8988T (cell line): Measurements from ENCODE around the gene CIZ1.

ENCODE experiments used
- DNase-seq: peaks from one replicate; pipeline ENCODE4 v3.0.0; 2011

Gene CIZ1

GRCh38 chr9:128211981-128212281 lies 20.6 kb upstream of the CIZ1 start:
- DNase-seq: no peak

- DNase-seq: no peak
Measured at GRCh38 chr9:128211186-128211980, 20.0 kb upstream of the CIZ1 start.

GRCh38 chr9:128208946-128209669 lies 17.7 kb upstream of the CIZ1 start:
- no peak for DNase-seq

GRCh38 chr9:128208386-128208785 lies 17.0 kb upstream of the CIZ1 start:
- DNase-seq: no peak

DNA sequence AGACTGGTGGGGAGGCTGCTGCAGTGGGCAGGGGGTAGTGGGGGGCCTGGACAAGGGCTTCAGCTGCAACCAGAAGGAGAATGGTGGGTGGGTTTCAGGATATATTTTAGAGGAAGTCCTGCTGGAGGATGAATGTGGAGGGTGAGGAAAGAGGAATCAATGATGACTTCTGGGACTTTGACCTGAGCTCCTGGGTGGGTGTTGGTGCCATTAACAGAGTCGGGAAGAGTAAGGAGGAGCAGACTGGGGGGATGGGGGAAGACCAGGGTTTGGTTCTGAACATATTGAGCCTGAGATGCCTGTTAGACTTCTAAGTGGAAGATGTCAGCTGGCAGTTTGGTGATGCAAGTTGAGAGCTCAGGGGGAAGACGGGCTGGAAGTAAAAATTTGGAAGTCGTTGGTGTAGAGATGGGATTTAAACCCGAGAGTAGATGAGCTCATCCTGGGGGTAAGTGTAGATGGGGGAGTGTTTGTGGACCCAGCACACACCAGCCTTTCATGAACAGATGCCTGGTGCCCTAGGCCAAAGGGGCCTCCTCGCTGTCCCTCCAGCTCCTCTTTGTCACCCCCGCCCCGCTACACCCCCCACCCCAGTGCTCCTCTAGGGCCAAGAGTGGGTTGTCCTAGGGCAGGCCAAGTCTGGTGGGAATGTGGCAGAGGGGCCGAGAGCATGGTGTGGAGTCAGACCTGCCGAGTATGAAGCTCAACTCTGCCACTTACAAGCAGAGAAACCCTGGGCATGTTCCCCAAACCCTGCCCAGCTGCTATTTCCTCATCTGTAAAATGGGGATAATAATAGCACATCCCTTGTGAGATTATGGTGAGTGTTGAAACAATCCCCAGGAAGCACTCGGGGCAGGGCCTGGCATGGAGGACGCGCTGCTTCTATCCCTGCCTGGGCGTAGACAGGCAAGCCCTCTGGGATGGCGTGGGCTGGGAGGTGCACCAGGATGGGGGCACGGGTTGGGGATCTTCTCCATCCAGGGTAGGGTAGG lies 15.8 kb upstream of the CIZ1 start:
- DNase-seq: no peak

DNA sequence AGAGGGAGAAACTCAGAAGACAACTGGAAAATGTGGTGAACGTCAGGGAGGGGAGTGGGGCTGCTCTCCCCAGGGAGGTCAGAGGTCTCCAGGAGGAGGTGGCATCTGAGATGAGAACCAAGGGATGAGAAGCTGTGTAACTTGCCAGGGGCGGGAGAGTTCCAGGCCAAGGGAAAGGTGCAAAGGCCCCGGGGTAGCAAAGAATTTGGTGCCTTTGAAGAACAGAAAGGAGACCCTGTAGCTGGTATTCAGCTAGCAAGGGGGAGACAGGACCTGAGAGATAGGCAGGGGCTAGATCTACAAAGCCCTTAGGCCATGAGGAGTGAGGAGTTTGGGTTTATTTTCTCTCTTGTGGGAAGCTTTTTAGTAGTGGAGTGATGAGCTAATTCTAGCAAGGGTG lies 15.1 kb upstream of the CIZ1 start:
- no peak for DNase-seq

- DNase-seq: no peak
Measured at GRCh38 chr9:128205296-128205944, 14.0 kb upstream of the CIZ1 start.

DNA sequence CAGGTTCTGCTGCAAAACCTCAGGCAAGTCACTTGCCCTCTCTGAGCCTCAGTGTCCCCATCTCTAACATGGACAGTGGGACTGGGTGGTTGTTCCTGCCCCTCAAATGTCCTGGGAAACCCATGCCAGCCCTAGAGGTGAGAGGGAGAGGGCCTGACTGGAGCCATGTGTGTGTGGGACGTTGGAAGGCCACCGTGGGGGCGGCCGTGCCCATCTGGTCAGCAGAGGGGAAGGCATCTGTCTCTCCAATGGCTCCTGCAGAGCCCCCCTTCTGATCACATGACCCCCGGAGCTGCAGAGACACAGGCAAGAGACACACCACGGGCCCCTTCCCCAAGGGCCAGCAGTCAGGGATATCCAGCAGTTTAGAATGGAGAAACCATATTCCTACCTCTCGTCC lies 13.5 kb upstream of the CIZ1 start:
- no peak for DNase-seq

- DNase-seq: peak; percentile 69
Measured at GRCh38 chr9:128203707-128204551, 12.6 kb upstream of the CIZ1 start.

DNA sequence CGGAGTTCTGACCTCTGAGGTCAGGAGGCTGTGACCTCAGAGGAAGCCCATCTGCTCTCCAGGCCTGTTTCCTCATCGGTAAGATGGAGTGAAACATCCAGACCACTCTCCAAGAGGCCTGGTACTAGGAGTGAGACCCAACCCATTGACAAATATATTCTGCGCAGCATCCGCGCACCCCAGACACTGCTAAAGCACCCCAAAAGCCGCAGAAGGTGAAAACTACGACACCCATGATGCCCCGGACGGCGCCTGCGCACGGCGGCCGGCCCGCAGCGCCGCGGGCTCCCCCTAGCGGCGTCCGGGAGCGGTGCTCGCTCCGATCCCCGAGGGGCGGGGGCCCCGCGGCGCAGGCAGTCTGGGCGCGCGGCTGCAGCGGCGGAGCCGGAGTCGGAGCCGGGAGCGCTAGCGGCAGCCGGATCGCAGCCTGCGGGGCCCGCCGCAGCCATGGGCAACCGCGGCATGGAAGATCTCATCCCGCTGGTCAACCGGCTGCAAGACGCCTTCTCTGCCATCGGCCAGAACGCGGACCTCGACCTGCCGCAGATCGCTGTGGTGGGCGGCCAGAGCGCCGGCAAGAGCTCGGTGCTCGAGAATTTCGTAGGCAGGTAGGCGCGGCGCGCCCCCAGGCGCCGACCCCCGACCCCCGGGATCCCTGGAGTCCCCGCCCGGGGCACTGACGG lies 11.8 kb upstream of the CIZ1 start, which contains the start of gene DNM1:
TSS of gene DNM1 (plus strand) at position 356 of the 683 bp plus-strand sequence. CDS start at position 448, 92 bp downstream.
- peak; percentile 97 for DNase-seq

- DNase-seq: no peak
Measured at GRCh38 chr9:128202648-128203023, 11.3 kb upstream of the CIZ1 start.

DNA sequence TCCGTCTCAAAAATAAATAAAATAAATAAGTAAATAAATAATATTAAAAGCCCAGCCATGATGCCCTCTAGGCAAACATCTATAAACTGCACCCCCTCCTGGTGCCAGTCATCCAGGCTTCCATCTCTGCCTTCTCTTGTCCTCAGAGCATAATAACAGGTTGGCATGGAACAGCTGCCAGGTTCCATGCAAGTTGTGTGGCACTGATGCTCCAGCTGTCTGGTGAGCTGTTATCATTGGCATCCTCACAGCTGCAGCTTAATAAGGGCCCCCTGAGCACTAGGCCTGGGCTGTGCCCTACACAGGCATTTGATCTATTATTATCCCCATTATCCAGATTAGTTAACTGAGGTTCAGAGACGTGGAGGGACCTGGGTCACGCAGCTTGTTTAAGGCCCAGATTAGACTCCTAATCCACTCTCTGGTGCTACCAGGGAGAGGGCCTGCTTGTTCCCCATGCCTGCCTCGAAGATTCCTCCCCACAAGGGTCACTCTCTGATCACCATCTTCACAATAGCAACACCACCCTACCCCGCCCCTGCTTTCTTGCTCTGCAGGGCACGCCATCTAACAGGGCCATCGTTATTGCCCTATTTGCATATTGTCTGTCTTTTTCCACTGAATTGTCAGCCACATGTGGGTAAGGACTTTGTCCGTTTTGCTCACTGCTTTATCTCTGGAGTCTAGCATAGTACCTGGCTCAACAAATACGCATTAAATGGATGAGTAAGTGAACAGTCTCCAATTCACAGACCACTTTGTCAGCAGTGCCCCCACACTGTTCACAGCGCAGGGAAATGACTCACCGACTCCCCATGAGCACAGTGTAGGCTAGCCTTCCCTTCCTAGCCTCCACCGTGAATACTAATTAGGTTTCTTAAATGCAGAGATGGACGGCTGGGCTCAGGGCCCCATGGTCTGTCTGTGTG lies 10.3 kb upstream of the CIZ1 start:
- DNase-seq: no peak

DNA sequence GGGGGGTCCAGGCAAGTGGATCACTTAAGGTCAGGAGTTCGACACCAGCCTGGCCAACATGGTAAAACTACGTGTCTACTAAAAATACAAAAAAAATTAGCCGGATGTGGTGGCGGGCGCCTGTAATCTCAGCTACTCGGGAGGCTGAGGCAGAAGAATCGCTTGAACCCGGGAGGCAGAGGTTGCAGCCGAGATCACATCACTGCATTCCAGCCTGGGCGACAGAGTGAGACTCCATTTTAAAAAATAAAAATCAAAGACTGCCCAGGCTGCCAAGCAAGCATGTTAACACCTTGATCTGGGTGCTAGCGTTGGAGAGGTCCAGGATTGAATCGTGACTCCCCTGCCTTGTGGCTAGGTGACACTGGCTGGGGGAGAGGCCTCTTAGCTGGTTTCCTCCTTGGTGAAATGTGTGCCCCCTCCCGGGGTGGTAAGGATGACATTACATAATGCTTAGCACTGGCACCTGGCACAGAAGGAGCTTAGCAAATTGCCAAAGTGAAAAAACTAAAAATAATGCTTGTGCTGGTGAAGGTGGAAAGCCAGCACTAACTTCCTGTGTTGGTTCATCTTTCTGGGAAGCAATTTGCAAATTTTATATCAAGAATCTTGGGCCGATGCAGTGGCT lies 2.2 kb upstream of the CIZ1 start:
- no peak for DNase-seq

DNA sequence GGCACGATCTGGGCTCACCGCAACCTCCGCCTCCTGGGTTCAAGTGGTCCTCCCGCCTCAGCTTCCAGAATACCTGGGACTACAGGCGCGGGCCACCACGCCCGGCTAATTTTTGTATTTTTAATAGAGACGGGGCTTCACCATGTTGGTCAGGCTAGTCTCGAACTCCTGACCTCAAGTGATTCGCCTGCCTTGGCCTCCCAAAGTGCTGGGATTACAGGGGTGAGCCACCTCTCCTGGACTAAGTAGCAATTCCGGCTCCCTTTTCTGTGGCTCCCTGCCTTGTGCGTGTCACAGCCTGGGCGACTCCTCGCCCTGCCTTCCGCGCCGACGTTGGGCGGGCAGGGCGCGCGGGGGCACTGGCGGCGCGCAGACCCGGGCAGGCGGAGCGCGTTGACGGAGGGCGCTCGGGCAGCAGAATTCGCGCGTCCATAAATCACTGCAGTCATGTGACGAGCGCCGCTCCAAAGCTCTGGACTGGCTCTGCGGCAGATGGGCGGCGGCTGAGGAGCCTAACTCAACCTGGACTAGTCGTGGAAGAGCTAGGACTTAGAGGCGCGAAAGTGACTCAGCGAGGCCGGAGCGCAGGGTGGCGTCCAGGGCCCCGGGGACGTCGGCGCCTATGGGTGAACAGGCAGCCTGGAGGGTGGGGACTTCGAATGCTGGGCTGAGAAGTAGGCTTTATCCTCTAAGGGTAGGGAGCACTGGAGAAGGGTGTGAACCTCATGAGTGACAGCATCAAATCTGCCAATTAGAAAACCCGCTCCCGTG lies 1.4 kb upstream of the CIZ1 start:
- DNase-seq: peak; percentile 65

- no peak for DNase-seq
Measured at GRCh38 chr9:128190516-128191405, 611 bp downstream of the CIZ1 start.

DNA sequence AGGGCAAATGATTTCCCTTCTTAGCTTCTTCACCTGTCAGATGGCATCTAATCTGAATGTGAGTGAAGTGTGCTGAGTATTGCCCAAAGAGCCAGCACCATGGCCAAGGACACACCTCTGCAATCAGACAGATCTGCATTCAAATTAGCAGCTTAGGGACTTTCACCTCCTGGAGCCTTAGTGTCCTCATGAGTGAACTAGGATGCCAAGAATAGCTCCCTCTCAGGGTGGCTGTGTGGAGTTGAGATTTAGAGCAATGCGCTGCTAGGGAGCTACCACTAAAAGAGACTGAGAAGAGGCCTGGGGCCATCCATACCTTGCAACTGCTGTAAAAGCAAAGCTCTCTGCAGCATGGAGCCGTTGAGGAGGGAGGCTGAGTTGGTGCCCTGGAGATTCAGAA lies 1.4 kb downstream of the CIZ1 start:
- DNase-seq: no peak

GRCh38 chr9:128188209-128188608 lies 3.2 kb downstream of the CIZ1 start:
- no peak for DNase-seq

DNA sequence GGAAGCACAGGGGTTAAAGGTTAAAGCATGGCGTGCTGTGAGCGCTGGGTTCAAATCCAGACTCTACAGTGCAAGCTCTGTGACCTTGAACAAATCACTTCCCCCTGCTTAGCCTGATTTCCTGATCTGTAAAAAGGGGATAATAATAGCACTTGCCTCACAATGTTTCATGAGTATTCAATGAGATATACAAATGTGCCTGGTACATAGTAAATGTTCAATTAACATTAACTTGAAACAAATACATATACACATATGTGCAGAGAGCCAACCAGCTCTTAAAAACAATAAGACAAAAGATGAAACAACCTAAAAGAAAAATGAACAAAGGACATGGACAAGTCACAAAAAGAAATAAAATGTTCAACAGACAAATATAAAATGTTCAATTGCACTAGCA lies 4.0 kb downstream of the CIZ1 start:
- no peak for DNase-seq
